ENCODE results near the gene PRTFDC1.

PRTFDC1 gene

GRCh38 chr10:24901686-24902399, 50.6 kb downstream of the PRTFDC1 start:
- peak; percentile 36 to 41 for DNase-seq

- peak in 1 of 2 donors; percentile 46 for DNase-seq
These were observed 51.3 kb downstream of the PRTFDC1 start for GRCh38 chr10:24900888-24901685.

- DNase-seq: no peak
These were observed 52.8 kb downstream of the PRTFDC1 start for GRCh38 chr10:24899571-24899970.

- no peak for DNase-seq
These were observed 53.9 kb downstream of the PRTFDC1 start for GRCh38 chr10:24898501-24898900.

GRCh38 chr10:24897326-24897926, 55.0 kb downstream of the PRTFDC1 start:
- no peak for DNase-seq

- DNase-seq: no peak
These were observed 57.7 kb downstream of the PRTFDC1 start for GRCh38 chr10:24894728-24895127.

- DNase-seq: no peak
These were observed 58.1 kb downstream of the PRTFDC1 start for GRCh38 chr10:24894309-24894708.

GRCh38 chr10:24893127-24893526, 59.3 kb downstream of the PRTFDC1 start:
- DNase-seq: no peak

GRCh38 chr10:24891823-24892222, 60.6 kb downstream of the PRTFDC1 start:
- DNase-seq: no peak

- no peak for DNase-seq
These were observed 62.8 kb downstream of the PRTFDC1 start for GRCh38 chr10:24889639-24890038.

GRCh38 chr10:24887855-24888231, 64.6 kb downstream of the PRTFDC1 start:
- DNase-seq: no peak

- DNase-seq: no peak
These were observed 66.1 kb downstream of the PRTFDC1 start for GRCh38 chr10:24886290-24886680.

- no peak for DNase-seq
These were observed 66.7 kb downstream of the PRTFDC1 start for GRCh38 chr10:24885551-24886289.

- no peak for DNase-seq
These were observed 67.6 kb downstream of the PRTFDC1 start for GRCh38 chr10:24884793-24885192.

- no peak for DNase-seq
These were observed 68.1 kb downstream of the PRTFDC1 start for GRCh38 chr10:24884316-24884715.

GRCh38 chr10:24883176-24883575, 69.2 kb downstream of the PRTFDC1 start:
- DNase-seq: no peak

GRCh38 chr10:24882047-24882698, 70.2 kb downstream of the PRTFDC1 start:
- DNase-seq: no peak

GRCh38 chr10:24879861-24880260, 72.5 kb downstream of the PRTFDC1 start:
- DNase-seq: no peak

- DNase-seq: no peak
These were observed 78.3 kb downstream of the PRTFDC1 start for GRCh38 chr10:24874133-24874532.

- DNase-seq: peak; percentile 39 to 43
These were observed 79.1 kb downstream of the PRTFDC1 start for GRCh38 chr10:24873281-24873683.

- no peak for DNase-seq
These were observed 79.6 kb downstream of the PRTFDC1 start for GRCh38 chr10:24872790-24873182.

GRCh38 chr10:24872049-24872789, 80.2 kb downstream of the PRTFDC1 start:
- peak; percentile 51 to 79 for DNase-seq
